ENCODE measurements around the gene OXA1L. TPM values are rescaled to one million over a fixed set of nuclear protein-coding genes. Genes with fewer than 3 reads are reported as not detected.

The OXA1L gene
- total and polyA plus RNA-seq, 2 experiments from 2014 or later: 61.7 to 91.7 TPM

DNA sequence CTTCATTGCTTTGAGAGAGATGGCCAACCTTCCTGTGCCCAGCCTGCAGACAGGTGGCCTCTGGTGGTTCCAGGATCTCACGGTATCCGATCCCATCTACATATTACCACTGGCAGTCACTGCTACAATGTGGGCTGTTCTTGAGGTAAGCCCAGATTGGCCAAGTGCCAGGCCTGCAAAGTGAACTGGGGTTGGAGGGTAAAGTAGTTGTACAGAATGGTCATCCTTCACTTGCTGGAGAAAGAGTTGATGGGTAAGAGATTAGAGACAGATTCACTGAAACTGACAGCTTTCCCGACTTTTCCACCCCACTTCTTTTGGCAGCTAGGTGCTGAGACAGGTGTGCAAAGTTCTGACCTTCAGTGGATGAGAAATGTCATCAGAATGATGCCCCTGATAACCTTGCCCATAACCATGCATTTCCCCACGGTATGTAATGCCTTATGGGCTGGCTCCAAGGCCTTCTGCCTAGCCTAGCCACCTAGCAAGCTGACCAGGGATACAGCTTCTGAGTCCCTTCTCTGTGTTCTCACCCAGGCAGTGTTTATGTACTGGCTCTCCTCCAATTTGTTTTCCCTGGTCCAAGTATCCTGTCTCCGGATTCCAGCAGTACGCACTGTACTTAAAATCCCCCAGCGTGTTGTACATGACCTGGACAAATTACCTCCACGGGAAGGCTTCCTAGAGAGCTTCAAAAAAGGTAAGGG is 4.1 kb downstream of the OXA1L start:
- peaks cover 12% of the 10 kb centered on the region for H3K27me3 Mint-ChIP-seq (ENCODE audit: insufficient read depth, low read depth, poor library complexity)
- Histone ChIP-seq H3F3A (replicated peaks; ENCODE audit: low read depth) (0 out of 2 replicates have a peak, but pooled peaks cover 4% of the 10 kb centered on the region), H3K36me3 (ENCODE audit: insufficient read depth) (peaks cover 41% of the 10 kb centered on the region), H3K27me3 (ENCODE audit: insufficient read depth) (no peaks in the 10 kb centered on the region), H3K9me2 (ENCODE audit: insufficient read depth) (no peaks in the 10 kb centered on the region), H3K4me2 (no peak overlapping the region), H3K27ac (ENCODE audit: low read depth) (no peak overlapping the region), H4K20me1 (replicated peaks; ENCODE audit: insufficient read depth) (no peaks in the 10 kb centered on the region), H3K79me2 (replicated peaks; ENCODE audit: insufficient read depth) (peaks cover 25% of the 10 kb centered on the region), H3K4me1 (ENCODE audit: insufficient read depth) (peaks cover 11% of the 10 kb centered on the region), H2AFZ (no peak overlapping the region), H3K4me3 (no peak overlapping the region)
- H3K36me3 Mint-ChIP-seq (ENCODE audit: low read depth): peaks cover 73% of the 10 kb centered on the region
- H3K4me1 Mint-ChIP-seq: peaks cover 16% of the 10 kb centered on the region
- no peak overlapping the region for H3K4me3 Mint-ChIP-seq
- ATAC-seq: no peak
- TF ChIP-seq JUNB (IDR thresholded peaks at IDR 0.05; ENCODE audit: unreplicated experiment): no peak
- no peaks in the 10 kb centered on the region for H3K9me3 Mint-ChIP-seq
- no peak for DNase-seq (ENCODE audit: low spot score)
- no peak overlapping the region for H3K27ac Mint-ChIP-seq

DNA sequence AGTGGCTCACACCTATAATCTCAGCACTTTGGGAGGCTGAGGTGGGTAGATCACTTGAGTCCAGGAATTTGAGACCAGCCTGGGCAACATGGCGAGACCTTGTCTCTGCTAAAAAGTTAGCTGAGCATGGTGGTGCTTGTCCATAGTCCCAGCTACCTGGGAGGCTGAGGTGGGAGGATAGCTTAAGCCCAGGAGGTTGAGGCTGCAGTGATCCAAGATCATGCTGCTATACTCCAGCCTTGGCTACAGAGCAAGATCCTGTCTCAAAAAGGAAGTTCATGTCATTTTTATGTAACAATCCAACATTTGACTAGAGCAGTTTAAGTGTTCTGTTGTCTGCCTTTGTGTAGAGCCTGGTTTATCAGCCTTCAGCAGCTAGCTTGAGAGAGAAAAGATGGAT is 6.2 kb downstream of the OXA1L start:
- H3K27me3 Mint-ChIP-seq (ENCODE audit: insufficient read depth, low read depth, poor library complexity): peaks cover 7% of the 10 kb centered on the region
- ATAC-seq (no peak), DNase-seq (ENCODE audit: low spot score) (no peak)
- H3K4me2 ChIP-seq: no peak overlapping the region
- H3K9me2 ChIP-seq (ENCODE audit: insufficient read depth): no peaks in the 10 kb centered on the region
- H3K9me3 Mint-ChIP-seq: no peaks in the 10 kb centered on the region
- TF ChIP-seq EZH2 (IDR thresholded peaks at IDR 0.05; ENCODE audit: low read depth, unreplicated experiment) (no peak), NANOG (IDR thresholded peaks at IDR 0.05; ENCODE audit: borderline replicate concordance) (no peak), JUNB (IDR thresholded peaks at IDR 0.05; ENCODE audit: unreplicated experiment) (no peak), CREB1 (CRISPR knock-in tag; IDR thresholded peaks at IDR 0.05; ENCODE audit: low read depth) (no peak), STAT1 (IDR thresholded peaks at IDR 0.05; ENCODE audit: unreplicated experiment) (no peak)
- H3K27me3 ChIP-seq (ENCODE audit: insufficient read depth): no peaks in the 10 kb centered on the region
- H3K27ac Mint-ChIP-seq: no peak overlapping the region
- H3K36me3 ChIP-seq (ENCODE audit: insufficient read depth): peaks cover 41% of the 10 kb centered on the region
- 0 out of 2 replicates have a peak, but pooled peaks cover 4% of the 10 kb centered on the region for H3F3A ChIP-seq (replicated peaks; ENCODE audit: low read depth)
- H3K4me3 Mint-ChIP-seq: no peak overlapping the region
- H3K4me3 ChIP-seq: no peak overlapping the region
- peaks cover 69% of the 10 kb centered on the region for H3K36me3 Mint-ChIP-seq (ENCODE audit: low read depth)
- no peak overlapping the region for H3K27ac ChIP-seq (ENCODE audit: low read depth)
- H3K4me1 ChIP-seq (ENCODE audit: insufficient read depth): peaks cover 5% of the 10 kb centered on the region
- H4K20me1 ChIP-seq (replicated peaks; ENCODE audit: insufficient read depth): no peaks in the 10 kb centered on the region
- peaks cover 7% of the 10 kb centered on the region for H3K4me1 Mint-ChIP-seq
- peaks cover 15% of the 10 kb centered on the region for H3K79me2 ChIP-seq (replicated peaks; ENCODE audit: insufficient read depth)
- no peak overlapping the region for H2AFZ ChIP-seq

DNA sequence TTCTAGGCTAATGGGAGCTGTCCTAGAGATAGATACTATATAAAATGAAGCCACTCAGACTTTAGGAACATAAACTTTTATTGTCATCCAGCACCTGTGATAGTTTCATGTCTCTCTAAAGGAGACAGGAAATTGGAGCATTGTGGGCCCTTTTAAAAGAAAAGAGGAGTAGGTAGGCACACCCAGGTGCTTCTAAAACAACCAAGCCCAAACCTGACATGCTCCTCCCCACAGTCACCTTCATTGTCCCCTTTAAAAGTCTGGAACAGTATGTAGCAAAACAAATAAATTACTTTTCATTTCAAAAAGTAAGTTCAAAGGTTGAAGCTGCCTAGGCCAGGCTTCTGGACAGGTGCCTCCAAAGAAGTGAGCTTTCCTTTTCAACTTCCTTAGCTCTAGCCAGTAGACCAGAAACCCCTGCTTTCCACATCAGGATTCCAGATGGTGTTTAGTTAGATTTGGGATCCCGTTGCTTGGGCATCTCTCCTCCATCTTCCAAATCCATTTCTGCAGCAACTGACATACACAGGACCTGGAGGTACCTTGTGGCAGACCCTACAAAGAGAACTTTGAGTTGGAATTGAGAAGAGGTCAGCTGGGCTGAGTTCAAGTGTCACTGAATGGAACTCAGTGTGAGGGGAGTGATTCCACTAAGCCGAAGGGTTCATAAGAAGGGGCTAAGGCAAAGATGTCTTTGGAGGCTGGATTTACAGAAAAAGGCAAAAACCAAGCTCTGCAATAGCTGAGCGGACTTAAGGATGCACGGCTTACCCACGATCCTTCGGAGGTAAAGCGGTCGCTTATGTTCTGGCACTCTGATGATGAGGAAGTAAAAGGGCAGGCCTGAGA is 6.9 kb downstream of the OXA1L start:
- no peak for ATAC-seq
- peaks cover 63% of the 10 kb centered on the region for H3K36me3 Mint-ChIP-seq (ENCODE audit: low read depth)
- H3K4me3 Mint-ChIP-seq: no peak overlapping the region
- Histone ChIP-seq H2AFZ (no peak overlapping the region), H3F3A (replicated peaks; ENCODE audit: low read depth) (0 out of 2 replicates have a peak, but pooled peaks cover 4% of the 10 kb centered on the region), H3K27me3 (ENCODE audit: insufficient read depth) (no peaks in the 10 kb centered on the region), H3K36me3 (ENCODE audit: insufficient read depth) (peaks cover 37% of the 10 kb centered on the region), H3K4me3 (no peak overlapping the region), H3K4me2 (no peak overlapping the region), H4K20me1 (replicated peaks; ENCODE audit: insufficient read depth) (no peaks in the 10 kb centered on the region), H3K27ac (ENCODE audit: low read depth) (no peak overlapping the region), H3K79me2 (replicated peaks; ENCODE audit: insufficient read depth) (peaks cover 8% of the 10 kb centered on the region), H3K9me2 (ENCODE audit: insufficient read depth) (no peaks in the 10 kb centered on the region), H3K4me1 (ENCODE audit: insufficient read depth) (no peaks in the 10 kb centered on the region)
- no peak for DNase-seq (ENCODE audit: low spot score)
- TF ChIP-seq JUNB (IDR thresholded peaks at IDR 0.05; ENCODE audit: unreplicated experiment) (no peak), NANOG (IDR thresholded peaks at IDR 0.05; ENCODE audit: borderline replicate concordance) (no peak), POLR2AphosphoS5 (IDR thresholded peaks at IDR 0.05; ENCODE audit: low read depth) (no peak)
- TF ChIP-seq, protein P1, sequence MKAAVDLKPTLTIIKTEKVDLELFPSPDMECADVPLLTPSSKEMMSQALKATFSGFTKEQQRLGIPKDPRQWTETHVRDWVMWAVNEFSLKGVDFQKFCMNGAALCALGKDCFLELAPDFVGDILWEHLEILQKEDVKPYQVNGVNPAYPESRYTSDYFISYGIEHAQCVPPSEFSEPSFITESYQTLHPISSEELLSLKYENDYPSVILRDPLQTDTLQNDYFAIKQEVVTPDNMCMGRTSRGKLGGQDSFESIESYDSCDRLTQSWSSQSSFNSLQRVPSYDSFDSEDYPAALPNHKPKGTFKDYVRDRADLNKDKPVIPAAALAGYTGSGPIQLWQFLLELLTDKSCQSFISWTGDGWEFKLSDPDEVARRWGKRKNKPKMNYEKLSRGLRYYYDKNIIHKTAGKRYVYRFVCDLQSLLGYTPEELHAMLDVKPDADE (IDR thresholded peaks at IDR 0.05): no peak
- TF ChIP-seq, protein P2, sequence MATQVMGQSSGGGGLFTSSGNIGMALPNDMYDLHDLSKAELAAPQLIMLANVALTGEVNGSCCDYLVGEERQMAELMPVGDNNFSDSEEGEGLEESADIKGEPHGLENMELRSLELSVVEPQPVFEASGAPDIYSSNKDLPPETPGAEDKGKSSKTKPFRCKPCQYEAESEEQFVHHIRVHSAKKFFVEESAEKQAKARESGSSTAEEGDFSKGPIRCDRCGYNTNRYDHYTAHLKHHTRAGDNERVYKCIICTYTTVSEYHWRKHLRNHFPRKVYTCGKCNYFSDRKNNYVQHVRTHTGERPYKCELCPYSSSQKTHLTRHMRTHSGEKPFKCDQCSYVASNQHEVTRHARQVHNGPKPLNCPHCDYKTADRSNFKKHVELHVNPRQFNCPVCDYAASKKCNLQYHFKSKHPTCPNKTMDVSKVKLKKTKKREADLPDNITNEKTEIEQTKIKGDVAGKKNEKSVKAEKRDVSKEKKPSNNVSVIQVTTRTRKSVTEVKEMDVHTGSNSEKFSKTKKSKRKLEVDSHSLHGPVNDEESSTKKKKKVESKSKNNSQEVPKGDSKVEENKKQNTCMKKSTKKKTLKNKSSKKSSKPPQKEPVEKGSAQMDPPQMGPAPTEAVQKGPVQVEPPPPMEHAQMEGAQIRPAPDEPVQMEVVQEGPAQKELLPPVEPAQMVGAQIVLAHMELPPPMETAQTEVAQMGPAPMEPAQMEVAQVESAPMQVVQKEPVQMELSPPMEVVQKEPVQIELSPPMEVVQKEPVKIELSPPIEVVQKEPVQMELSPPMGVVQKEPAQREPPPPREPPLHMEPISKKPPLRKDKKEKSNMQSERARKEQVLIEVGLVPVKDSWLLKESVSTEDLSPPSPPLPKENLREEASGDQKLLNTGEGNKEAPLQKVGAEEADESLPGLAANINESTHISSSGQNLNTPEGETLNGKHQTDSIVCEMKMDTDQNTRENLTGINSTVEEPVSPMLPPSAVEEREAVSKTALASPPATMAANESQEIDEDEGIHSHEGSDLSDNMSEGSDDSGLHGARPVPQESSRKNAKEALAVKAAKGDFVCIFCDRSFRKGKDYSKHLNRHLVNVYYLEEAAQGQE (IDR thresholded peaks at IDR 0.05; ENCODE audit: unreplicated experiment): no peak
- H3K9me3 Mint-ChIP-seq: no peaks in the 10 kb centered on the region
- peaks cover 7% of the 10 kb centered on the region for H3K27me3 Mint-ChIP-seq (ENCODE audit: insufficient read depth, low read depth, poor library complexity)
- H3K27ac Mint-ChIP-seq: no peak overlapping the region; the same call in 1 of the 2 replicates
- peaks cover 3% of the 10 kb centered on the region; the same call in 1 of the 3 replicates for H3K4me1 Mint-ChIP-seq
